Loucy (cell line): ENCODE results near the gene PCMT1.

Experiments
- H2AFZ ChIP-seq: fragments of 200-600 bp; sonication (generic); 2 replicates; pipeline ENCODE4 v1.6.0; 2016; ENCODE audit warnings: antibody characterized with exemption, mild to moderate bottlenecking, low read length, moderate library complexity
- H3F3A ChIP-seq: fragments of 200-600 bp; 2 replicates; pipeline ENCODE4 v1.6.0; 2016; ENCODE audit warnings: antibody characterized with exemption, low read depth, mild to moderate bottlenecking
- H3K27me3 ChIP-seq: fragments of 200-600 bp; sonication (generic); 2 replicates; pipeline ENCODE4 v1.6.1; 2014; ENCODE audit warnings: low read length, mild to moderate bottlenecking; ENCODE audit not compliant: insufficient read depth, poor library complexity, severe bottlenecking
- H3K36me3 ChIP-seq: fragments of 200-600 bp; sonication (generic); 2 replicates; pipeline ENCODE4 v1.6.1; 2016; ENCODE audit warnings: low read length; ENCODE audit not compliant: insufficient read depth
- H3K4me1 ChIP-seq: fragments of 200-600 bp; sonication (generic); 2 replicates; pipeline ENCODE4 v1.5.1; 2014; ENCODE audit warnings: low read length, mild to moderate bottlenecking; ENCODE audit not compliant: insufficient read depth, poor library complexity, severe bottlenecking
- H3K4me2 ChIP-seq: fragments of 200-600 bp; sonication (generic); 2 replicates; pipeline ENCODE4 v1.6.0; 2014; ENCODE audit warnings: antibody characterized with exemption, low read length, low read depth, mild to moderate bottlenecking; ENCODE audit not compliant: poor library complexity, severe bottlenecking
- H3K4me3 ChIP-seq: fragments of 200-600 bp; sonication (generic); 2 replicates; pipeline ENCODE4 v1.5.1; 2014; ENCODE audit warnings: low read length, mild to moderate bottlenecking, mixed read lengths; ENCODE audit not compliant: poor library complexity, severe bottlenecking
- H3K79me2 ChIP-seq: fragments of 200-600 bp; sonication (generic); 2 replicates; pipeline ENCODE4 v1.6.1; 2014; ENCODE audit warnings: low read length; ENCODE audit not compliant: insufficient read depth
- H3K9ac ChIP-seq: fragments of 200-600 bp; sonication (generic); 2 replicates; pipeline ENCODE4 v1.6.0; 2014; ENCODE audit warnings: mild to moderate bottlenecking, low read depth, low read length, moderate library complexity; ENCODE audit not compliant: poor library complexity, severe bottlenecking
- H3K9me2 ChIP-seq: fragments of 200-600 bp; sonication (generic); replicated peaks from 2 replicates; pipeline ENCODE4 v1.6.1; 2016; ENCODE audit warnings: low read depth, low read length, mixed read lengths
- H3K9me3 ChIP-seq: fragments of 200-600 bp; sonication (generic); 2 replicates; pipeline ENCODE4 v1.6.1; 2014; ENCODE audit warnings: mild to moderate bottlenecking, antibody characterized with exemption, low read length, low read depth; ENCODE audit not compliant: insufficient read depth
- H4K20me1 ChIP-seq: fragments of 200-600 bp; sonication (generic); 2 replicates; pipeline ENCODE4 v1.6.0; 2014; ENCODE audit warnings: antibody characterized with exemption, low read length, mild to moderate bottlenecking; ENCODE audit not compliant: insufficient read depth, poor library complexity, severe bottlenecking
- EZH2phosphoT487 ChIP-seq: fragments of 200-600 bp; IDR thresholded peaks from 2 replicates; pipeline ENCODE4 v1.6.1; 2018; ENCODE audit warnings: antibody characterized with exemption, mild to moderate bottlenecking, moderate library complexity, borderline replicate concordance
- TF ChIP-seq, protein P1 (sequence below): fragments of 200-600 bp; sonication (generic); conservative IDR thresholded peaks from 2 replicates; pipeline ENCODE4 v1.5.1; 2014; ENCODE audit warnings: mild to moderate bottlenecking, antibody characterized with exemption, low read length

PCMT1 gene

GRCh38 chr6:149723771-149724417 is 25.6 kb upstream of the PCMT1 start:
- Histone ChIP-seq H4K20me1 (no peaks in the 10 kb centered on the region), H3K4me3 (no peak overlapping the region), H3K4me1 (peaks cover 23% of the 10 kb centered on the region), H3F3A (peaks cover 2% of the 10 kb centered on the region; the same call in 1 of the 2 replicates), H3K9me2 (no peaks in the 10 kb centered on the region), H3K9me3 (no peaks in the 10 kb centered on the region), H3K36me3 (peaks cover 35% of the 10 kb centered on the region), H2AFZ (no peak overlapping the region), H3K9ac (no peak overlapping the region), H3K79me2 (0 out of 2 replicates have a peak, but pooled peaks cover 4% of the 10 kb centered on the region), H3K27me3 (no peaks in the 10 kb centered on the region), H3K4me2 (no peak overlapping the region)
- no peak for TF ChIP-seq EZH2phosphoT487
- TF ChIP-seq, protein P1, sequence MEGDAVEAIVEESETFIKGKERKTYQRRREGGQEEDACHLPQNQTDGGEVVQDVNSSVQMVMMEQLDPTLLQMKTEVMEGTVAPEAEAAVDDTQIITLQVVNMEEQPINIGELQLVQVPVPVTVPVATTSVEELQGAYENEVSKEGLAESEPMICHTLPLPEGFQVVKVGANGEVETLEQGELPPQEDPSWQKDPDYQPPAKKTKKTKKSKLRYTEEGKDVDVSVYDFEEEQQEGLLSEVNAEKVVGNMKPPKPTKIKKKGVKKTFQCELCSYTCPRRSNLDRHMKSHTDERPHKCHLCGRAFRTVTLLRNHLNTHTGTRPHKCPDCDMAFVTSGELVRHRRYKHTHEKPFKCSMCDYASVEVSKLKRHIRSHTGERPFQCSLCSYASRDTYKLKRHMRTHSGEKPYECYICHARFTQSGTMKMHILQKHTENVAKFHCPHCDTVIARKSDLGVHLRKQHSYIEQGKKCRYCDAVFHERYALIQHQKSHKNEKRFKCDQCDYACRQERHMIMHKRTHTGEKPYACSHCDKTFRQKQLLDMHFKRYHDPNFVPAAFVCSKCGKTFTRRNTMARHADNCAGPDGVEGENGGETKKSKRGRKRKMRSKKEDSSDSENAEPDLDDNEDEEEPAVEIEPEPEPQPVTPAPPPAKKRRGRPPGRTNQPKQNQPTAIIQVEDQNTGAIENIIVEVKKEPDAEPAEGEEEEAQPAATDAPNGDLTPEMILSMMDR = peak; percentile 92

- Histone ChIP-seq H3K4me3 (no peak overlapping the region), H2AFZ (no peak overlapping the region), H3F3A (peaks cover 2% of the 10 kb centered on the region; the same call in 1 of the 2 replicates), H3K9me2 (no peaks in the 10 kb centered on the region), H3K27me3 (no peaks in the 10 kb centered on the region), H3K9me3 (no peaks in the 10 kb centered on the region), H3K4me2 (no peak overlapping the region), H3K79me2 (no peaks in the 10 kb centered on the region), H3K36me3 (peaks cover 53% of the 10 kb centered on the region), H3K9ac (no peak overlapping the region), H4K20me1 (no peaks in the 10 kb centered on the region), H3K4me1 (peaks cover 18% of the 10 kb centered on the region)
- TF ChIP-seq EZH2phosphoT487 = no peak
- TF ChIP-seq, protein P1 = no peak
Measured at GRCh38 chr6:149725785-149726184, 23.8 kb upstream of the PCMT1 start.

- Histone ChIP-seq H3F3A (peaks cover 2% of the 10 kb centered on the region; the same call in 1 of the 2 replicates), H3K79me2 (no peaks in the 10 kb centered on the region), H4K20me1 (no peaks in the 10 kb centered on the region), H3K36me3 (peaks cover 65% of the 10 kb centered on the region), H3K4me3 (peak overlapping the region; percentile 44), H3K4me1 (peaks cover 18% of the 10 kb centered on the region), H3K27me3 (no peaks in the 10 kb centered on the region), H3K9me2 (no peaks in the 10 kb centered on the region), H3K9me3 (no peaks in the 10 kb centered on the region), H2AFZ (no peak overlapping the region), H3K4me2 (peak overlapping the region; percentile 62), H3K9ac (peak overlapping the region; percentile 64)
- TF ChIP-seq, protein P1 = no peak
- no peak for TF ChIP-seq EZH2phosphoT487
Measured at GRCh38 chr6:149727793-149728498, 21.6 kb upstream of the PCMT1 start.
